CD14-positive monocyte (primary cell): Measurements from ENCODE around the gene BCL3. TPM values are rescaled to one million over a fixed set of nuclear protein-coding genes. Genes with fewer than 3 reads are reported as not detected.
A peak's percentile ranks its signal among the peaks of the same experiment; 100 is the strongest.

Experiments
- DNase-seq, 3 donors: peaks; one replicate each; pipeline ENCODE4 v3.0.0-alpha.2; 2011 to 2022
- H2AFZ ChIP-seq: 2 replicates; pipeline ENCODE4 v1.6.0; 2012; ENCODE audit warnings: mild to moderate bottlenecking, low read depth, low read length, inconsistent platforms; ENCODE audit not compliant: insufficient read depth, poor library complexity, severe bottlenecking
- H3K27ac ChIP-seq, 2 donors: 1 replicate in 1 of 2; 2 replicates in 1 of 2; pipeline ENCODE4 v1.5.1; 2012 to 2013; ENCODE audit warnings: low read length in 2 of 2, control low read depth in 1 of 2, inconsistent platforms in 1 of 2, low read depth in 1 of 2, mild to moderate bottlenecking in 1 of 2
- H3K27me3 ChIP-seq, 2 donors: one replicate each; pipeline versions ENCODE4 v1.6.0 to v1.6.1; 2011 to 2013; ENCODE audit warnings: low read length in 2 of 2; ENCODE audit not compliant: control insufficient read depth in 2 of 2, insufficient read depth in 2 of 2
- H3K36me3 ChIP-seq, 2 donors: replicated peaks in 1 of 2; 1 replicate in 1 of 2; 2 replicates in 1 of 2; pipeline versions ENCODE4 v1.5.1 to v1.6.1; 2012 to 2013; ENCODE audit warnings: low read length in 2 of 2, control low read depth in 1 of 2, inconsistent platforms in 1 of 2, mild to moderate bottlenecking in 1 of 2; ENCODE audit not compliant: insufficient read depth in 2 of 2, control insufficient read depth in 1 of 2
- H3K4me1 ChIP-seq, 2 donors: 1 replicate in 1 of 2; 2 replicates in 1 of 2; pipeline versions ENCODE4 v1.5.1 to v1.6.1; 2012 to 2013; ENCODE audit warnings: low read length in 2 of 2, control low read depth in 1 of 2, inconsistent platforms in 1 of 2, mild to moderate bottlenecking in 1 of 2, moderate library complexity in 1 of 2; ENCODE audit not compliant: insufficient read depth in 2 of 2, control insufficient read depth in 1 of 2
- H3K4me2 ChIP-seq: replicated peaks from 2 replicates; pipeline ENCODE3; 2012; ENCODE audit warnings: low read length, moderate library complexity, mild to moderate bottlenecking; ENCODE audit not compliant: poor library complexity, severe bottlenecking; ENCODE audit errors: extremely low read depth
- H3K4me3 ChIP-seq, 3 experiments: fragments of 200-600 bp in 1 of 3; sonication (generic) in 1 of 3; replicated peaks in 1 of 3; 1 replicate in 2 of 3; 2 replicates in 1 of 3; pipeline ENCODE4 v1.5.1; 2011 to 2013; ENCODE audit warnings: low read length in 3 of 3, mild to moderate bottlenecking in 3 of 3, control low read depth in 2 of 3, low read depth in 2 of 3, inconsistent platforms in 1 of 3, moderate library complexity in 1 of 3
- H3K79me2 ChIP-seq: 2 replicates; pipeline ENCODE4 v1.6.0; 2012; ENCODE audit warnings: mild to moderate bottlenecking, control low read depth, inconsistent platforms, low read length, moderate library complexity; ENCODE audit not compliant: insufficient read depth
- H3K9ac ChIP-seq: 2 replicates; pipeline ENCODE4 v1.6.0; 2017; ENCODE audit warnings: low read length, mild to moderate bottlenecking; ENCODE audit not compliant: insufficient read depth, poor library complexity, severe bottlenecking
- H3K9me3 ChIP-seq, 2 donors: replicated peaks in 1 of 2; 1 replicate in 1 of 2; 2 replicates in 1 of 2; pipeline versions ENCODE4 v1.5.1 to v1.6.1; 2012 to 2013; ENCODE audit warnings: low read length in 2 of 2, control low read depth in 1 of 2; ENCODE audit not compliant: control insufficient read depth in 1 of 2, insufficient read depth in 1 of 2
- H4K20me1 ChIP-seq: 2 replicates; pipeline ENCODE4 v1.6.0; 2012; ENCODE audit warnings: mild to moderate bottlenecking, low read length, control low read depth, moderate library complexity; ENCODE audit not compliant: insufficient read depth
- H3K27ac Mint-ChIP-seq, 7 donors: one replicate each; pipeline ENCODE4 v1.8.0; 2020; ENCODE audit warnings: mild to moderate bottlenecking in 7 of 7, mixed read lengths in 7 of 7, moderate library complexity in 6 of 7, inconsistent platforms in 2 of 7
- H3K27me3 Mint-ChIP-seq, 3 donors: one replicate each; pipeline ENCODE4 v1.8.0; 2021 to 2022; ENCODE audit warnings: low read depth in 3 of 3, mild to moderate bottlenecking in 3 of 3, mixed read lengths in 3 of 3, moderate library complexity in 3 of 3, inconsistent platforms in 1 of 3
- H3K36me3 Mint-ChIP-seq, 2 donors: one replicate each; pipeline ENCODE4 v1.8.0; 2020; ENCODE audit warnings: mixed read lengths in 2 of 2, inconsistent platforms in 1 of 2, mild to moderate bottlenecking in 1 of 2
- H3K4me1 Mint-ChIP-seq: one replicate; pipeline ENCODE4 v1.8.0; 2020; ENCODE audit warnings: mild to moderate bottlenecking, mixed read lengths
- H3K4me3 Mint-ChIP-seq, 2 donors: one replicate each; pipeline ENCODE4 v1.8.0; 2020; ENCODE audit warnings: mild to moderate bottlenecking in 2 of 2, mixed read lengths in 2 of 2, moderate library complexity in 1 of 2
- H3K9me3 Mint-ChIP-seq, 7 donors: one replicate each; pipeline ENCODE4 v1.8.0; 2020 to 2022; ENCODE audit warnings: mixed read lengths in 7 of 7, mild to moderate bottlenecking in 6 of 7, moderate library complexity in 6 of 7, inconsistent platforms in 2 of 7
- CTCF ChIP-seq: fragments of 200-600 bp; IDR thresholded peaks from one replicate; pipeline ENCODE4 v1.8.0; 2022; ENCODE audit warnings: antibody characterized with exemption, mild to moderate bottlenecking
- WGBS: methylation state at CpG from one replicate; pipeline ENCODE4 v1.1.5; 2013; ENCODE audit warnings: missing lambda C conversion rate; ENCODE audit not compliant: insufficient coverage; 5-methylcytosine and 5-hydroxymethylcytosine counted together
- intact Hi-C, 2 donors: fragments of 100-400 bp; cut with micrococcal nuclease; formaldehyde crosslinking; loops; one replicate each; pipeline versions ENCODE4 v1.15.0 to v1.15.1; 2023
- polyA plus RNA-seq, 3 donors: library from polyadenylated mRNA; depleted of rRNA in 1 of 3; unstranded in 2 of 3; stranded (reverse) in 1 of 3; fragments of 300-500 nt in 2 of 3; fragments of >200 nt in 1 of 3; fragmentation: Illumina TruSeq in 2 of 3; gene quantifications; 1 replicate in 2 of 3; 2 replicates in 1 of 3; pipeline ENCODE4 v1.2.3, GENCODE V29; 2012 to 2021

BCL3 gene
- polyA plus RNA-seq, 3 donors: 18.7 to 160 (median 23.1) TPM

- Mint-ChIP-seq H3K4me1 (peaks cover 64% of the 10 kb centered on the region), H3K36me3 (peaks cover 65 to 75% of the 10 kb centered on the region in 2 donors), H3K4me3 (peak overlapping the region; percentile 79 to 90), H3K9me3 (peaks cover 0 to 2% (median 0%) of the 10 kb centered on the region in 7 donors), H3K27ac (peak overlapping the region; percentile 98 to 100 (median 99)), H3K27me3 (peaks cover 0 to 3% (median 2%) of the 10 kb centered on the region in 3 donors)
- Histone ChIP-seq H3K36me3 (peaks cover 50 to 56% of the 10 kb centered on the region in 2 donors), H3K27ac (peak overlapping the region; percentile 97 to 99), H3K27me3 (no peaks in the 10 kb centered on the region), H3K4me3 (peak overlapping the region; percentile 64 to 96 (median 73)), H3K9me3 (no peaks in the 10 kb centered on the region), H4K20me1 (peaks cover 50% of the 10 kb centered on the region), H3K9ac (peak overlapping the region; percentile 88), H3K4me2 (peak overlapping the region; percentile 96), H3K4me1 (peaks cover 64 to 70% of the 10 kb centered on the region in 2 donors), H2AFZ (no peak overlapping the region), H3K79me2 (peaks cover 70% of the 10 kb centered on the region)
- DNase-seq: peak; percentile 95 to 98 (median 98)
- intact Hi-C loops: loop anchor here (5.0 kb wide), 1 partner anchor 66 kb away; no protein-coding TSS in a partner anchor
- peak; percentile 7 for TF ChIP-seq CTCF
- WGBS: 7% methylated on average over 10 of the region's 18 CpGs
These were observed 4.5 kb downstream of the BCL3 start for GRCh38 chr19:44752816-44753625.

DNA sequence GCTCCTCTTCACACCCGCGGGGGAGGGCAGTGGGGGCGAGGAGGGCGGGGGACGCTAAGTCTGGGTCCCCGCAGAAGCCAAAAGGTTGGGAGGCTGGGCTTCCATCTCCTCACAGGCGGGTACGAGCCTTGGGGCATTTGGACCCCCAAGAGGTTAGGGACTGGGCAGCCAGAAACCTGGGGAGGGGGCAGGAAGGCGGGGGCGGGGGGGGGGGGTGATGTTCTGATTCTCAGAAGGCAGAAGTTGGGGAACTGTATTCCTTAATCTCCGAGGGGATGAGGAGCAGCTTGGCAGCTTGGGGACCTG is 5.1 kb downstream of the BCL3 start:
- peak overlapping the region; percentile 64 to 96 (median 73) for H3K4me3 ChIP-seq
- Mint-ChIP-seq H3K4me3 (peak overlapping the region; percentile 90 to 94), H3K9me3 (peaks cover 0 to 2% (median 0%) of the 10 kb centered on the region in 7 donors), H3K36me3 (peaks cover 70 to 81% of the 10 kb centered on the region in 2 donors), H3K4me1 (peaks cover 64% of the 10 kb centered on the region), H3K27me3 (peaks cover 0 to 3% (median 2%) of the 10 kb centered on the region in 3 donors), H3K27ac (peak overlapping the region; percentile 98 to 100 (median 99))
- peak overlapping the region; percentile 96 for H3K4me2 ChIP-seq
- peaks cover 55 to 62% of the 10 kb centered on the region in 2 donors for H3K36me3 ChIP-seq
- H3K79me2 ChIP-seq: peaks cover 70% of the 10 kb centered on the region
- H3K27me3 ChIP-seq: no peaks in the 10 kb centered on the region
- intact Hi-C loops: loop anchor here (5.0 kb wide), 1 partner anchor 66 kb away; no protein-coding TSS in a partner anchor
- H3K9ac ChIP-seq: peak overlapping the region; percentile 88
- H3K27ac ChIP-seq: peak overlapping the region; percentile 97 to 99
- no peaks in the 10 kb centered on the region for H3K9me3 ChIP-seq
- H4K20me1 ChIP-seq: peaks cover 55% of the 10 kb centered on the region
- 3% methylated on average over 3 of the region's 11 CpGs for WGBS
- no peak overlapping the region for H2AFZ ChIP-seq
- DNase-seq: no peak
- H3K4me1 ChIP-seq: peaks cover 62 to 70% of the 10 kb centered on the region in 2 donors
- no peak for TF ChIP-seq CTCF
